Astrocyte of the spinal cord (primary cell): ENCODE results near the gene SMYD1.

ENCODE experiments used
- DNase-seq: peaks from one replicate; pipeline ENCODE4 v3.0.0; 2011; ENCODE audit warnings: low read depth, low spot score
- H3K4me3 ChIP-seq: 2 replicates; pipeline ENCODE4 v1.5.1; 2011; ENCODE audit warnings: low read depth, mild to moderate bottlenecking, low read length, moderate library complexity
- in situ Hi-C: cut with HindIII; loops from 2 replicates; pipeline ENCODE4 v1.10.0; 2017; ENCODE audit warnings: low sequenced_read_pairs
- TF ChIP-seq, protein P1 (sequence below): IDR thresholded peaks from 2 replicates; pipeline ENCODE4 v1.5.1; 2012; ENCODE audit warnings: low read depth, mild to moderate bottlenecking, low read length, inconsistent platforms

The SMYD1 gene

DNA sequence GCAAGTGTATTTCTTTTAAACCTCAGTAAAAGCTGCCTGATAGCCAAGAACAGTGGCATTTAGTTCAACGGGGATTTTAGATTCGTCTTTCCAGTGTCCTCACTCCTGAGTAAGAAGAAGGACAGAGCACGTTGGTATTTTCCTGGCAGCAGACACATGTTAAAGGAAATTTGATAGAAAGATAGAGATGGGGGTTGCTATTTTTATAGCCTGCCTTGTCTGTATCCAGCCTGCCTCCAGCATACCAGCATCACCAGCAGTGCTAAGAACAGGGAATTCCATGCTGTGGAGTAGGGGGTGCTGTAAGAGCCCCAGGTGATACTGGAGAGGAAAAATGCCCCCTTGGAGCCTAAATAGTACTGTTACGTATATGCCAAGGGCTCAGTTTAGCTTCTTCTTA is 1.1 kb upstream of the SMYD1 start:
- no peak overlapping the region for H3K4me3 ChIP-seq
- TF ChIP-seq, protein P1, sequence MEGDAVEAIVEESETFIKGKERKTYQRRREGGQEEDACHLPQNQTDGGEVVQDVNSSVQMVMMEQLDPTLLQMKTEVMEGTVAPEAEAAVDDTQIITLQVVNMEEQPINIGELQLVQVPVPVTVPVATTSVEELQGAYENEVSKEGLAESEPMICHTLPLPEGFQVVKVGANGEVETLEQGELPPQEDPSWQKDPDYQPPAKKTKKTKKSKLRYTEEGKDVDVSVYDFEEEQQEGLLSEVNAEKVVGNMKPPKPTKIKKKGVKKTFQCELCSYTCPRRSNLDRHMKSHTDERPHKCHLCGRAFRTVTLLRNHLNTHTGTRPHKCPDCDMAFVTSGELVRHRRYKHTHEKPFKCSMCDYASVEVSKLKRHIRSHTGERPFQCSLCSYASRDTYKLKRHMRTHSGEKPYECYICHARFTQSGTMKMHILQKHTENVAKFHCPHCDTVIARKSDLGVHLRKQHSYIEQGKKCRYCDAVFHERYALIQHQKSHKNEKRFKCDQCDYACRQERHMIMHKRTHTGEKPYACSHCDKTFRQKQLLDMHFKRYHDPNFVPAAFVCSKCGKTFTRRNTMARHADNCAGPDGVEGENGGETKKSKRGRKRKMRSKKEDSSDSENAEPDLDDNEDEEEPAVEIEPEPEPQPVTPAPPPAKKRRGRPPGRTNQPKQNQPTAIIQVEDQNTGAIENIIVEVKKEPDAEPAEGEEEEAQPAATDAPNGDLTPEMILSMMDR, result no peak
- no peak for DNase-seq
- in situ Hi-C loops, result no loop called here

DNA sequence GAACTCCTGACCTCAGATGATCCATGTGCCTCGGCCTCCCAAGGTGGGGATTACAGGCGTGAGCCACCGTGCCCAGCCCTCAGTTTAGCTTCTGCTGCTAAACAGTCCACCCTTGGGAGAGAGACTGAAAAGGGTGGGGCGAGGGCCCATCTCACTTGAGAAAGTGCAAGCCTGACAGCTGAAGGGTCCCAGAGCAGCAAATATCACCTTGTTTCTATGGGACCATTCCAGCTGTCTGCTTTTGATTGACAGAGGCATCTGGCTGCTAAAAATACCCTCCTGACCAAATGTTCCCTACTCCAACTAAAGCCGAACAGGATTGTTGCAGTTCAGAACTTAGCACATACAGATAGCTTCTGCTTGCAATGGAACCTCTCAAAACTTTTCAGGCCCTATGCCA is 436 bp upstream of the SMYD1 start:
- in situ Hi-C loops, result no loop called here
- no peak for DNase-seq
- no peak overlapping the region for H3K4me3 ChIP-seq
- TF ChIP-seq, protein P1, result no peak

DNA sequence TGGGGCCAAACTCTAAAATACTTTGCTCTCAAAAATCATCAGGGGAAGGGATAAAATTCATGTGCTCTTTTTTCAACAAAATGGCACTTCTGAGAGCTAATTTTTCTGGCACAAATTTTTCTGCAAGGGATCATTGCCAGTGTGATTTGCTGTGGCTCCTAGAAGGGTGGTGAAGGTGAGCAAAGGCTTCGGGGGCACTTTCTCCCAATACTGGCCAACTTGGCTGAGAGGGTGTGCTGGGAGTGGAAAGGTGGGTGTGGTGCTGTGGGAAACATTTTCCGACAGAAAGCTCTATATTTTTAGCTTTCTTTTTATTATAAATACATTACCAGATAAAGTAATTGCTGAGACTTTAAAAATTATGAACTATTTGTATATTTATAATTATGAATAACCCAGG is 419 bp downstream of the SMYD1 start:
- TF ChIP-seq, protein P1, result no peak
- no peak overlapping the region for H3K4me3 ChIP-seq
- in situ Hi-C loops, result no loop called here
- no peak for DNase-seq

DNA sequence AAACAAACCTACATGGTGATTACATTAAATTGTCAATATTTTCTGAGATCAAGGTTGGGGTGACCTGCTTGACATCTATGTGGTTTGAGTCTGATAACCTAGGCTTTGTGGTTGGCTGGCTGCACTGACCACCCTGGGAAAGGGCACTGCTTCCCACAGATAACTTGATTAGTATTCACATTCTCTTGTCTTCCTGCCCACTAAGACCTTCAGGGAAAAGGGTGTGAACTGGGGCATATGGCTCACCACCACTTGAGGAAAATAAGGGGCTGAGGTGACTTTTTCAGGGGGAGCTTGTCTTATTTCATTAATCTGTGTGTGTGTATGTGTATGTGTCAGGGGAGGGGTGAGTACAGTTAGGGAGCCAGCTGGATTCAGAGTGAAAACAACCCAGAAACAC is 1.5 kb downstream of the SMYD1 start:
- no peak overlapping the region for H3K4me3 ChIP-seq
- in situ Hi-C loops, result no loop called here
- DNase-seq, result no peak
- TF ChIP-seq, protein P1, result no peak

DNA sequence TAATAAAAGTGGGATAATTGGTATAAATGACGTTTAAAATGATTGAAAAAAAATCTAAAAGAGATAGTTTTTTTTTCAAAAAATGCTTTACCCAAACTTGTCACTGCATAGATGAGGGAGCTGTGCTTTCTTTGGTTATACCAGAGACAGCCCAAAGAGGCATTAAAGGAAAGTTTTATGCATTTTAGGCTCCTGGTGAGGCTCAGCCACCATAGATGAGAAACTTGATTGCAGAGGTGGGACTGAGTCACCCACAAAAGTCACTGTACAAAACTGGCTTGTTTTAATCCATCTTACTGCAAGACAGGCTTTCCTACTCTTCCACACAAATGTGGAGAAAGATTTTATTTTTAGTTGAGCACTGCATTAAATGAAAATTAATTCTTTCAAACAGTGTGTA is 2.4 kb downstream of the SMYD1 start:
- TF ChIP-seq, protein P1, result no peak
- DNase-seq, result no peak
- H3K4me3 ChIP-seq, result no peak overlapping the region
- in situ Hi-C loops, result no loop called here

DNA sequence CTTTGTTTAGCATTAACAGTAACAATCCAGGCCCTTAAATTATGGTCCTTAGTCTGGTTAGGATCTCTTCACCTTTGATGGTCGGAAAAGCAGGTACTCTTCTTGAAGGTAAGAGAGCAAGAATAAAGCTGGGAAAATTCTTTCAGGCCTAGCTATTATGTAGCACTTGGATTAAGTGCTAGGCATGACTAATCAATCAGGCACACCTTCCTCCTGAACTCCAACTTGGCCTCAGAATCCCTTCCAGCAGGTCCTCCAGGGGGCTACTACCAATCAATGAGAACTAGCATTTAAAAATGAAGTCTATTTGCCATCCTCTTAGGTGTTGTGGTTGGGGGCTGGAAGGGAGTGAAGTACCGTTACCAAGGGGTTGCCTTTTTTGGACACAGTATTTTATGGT is 3.7 kb downstream of the SMYD1 start:
- H3K4me3 ChIP-seq, result no peak overlapping the region
- in situ Hi-C loops, result no loop called here
- TF ChIP-seq, protein P1, result no peak
- no peak for DNase-seq

DNA sequence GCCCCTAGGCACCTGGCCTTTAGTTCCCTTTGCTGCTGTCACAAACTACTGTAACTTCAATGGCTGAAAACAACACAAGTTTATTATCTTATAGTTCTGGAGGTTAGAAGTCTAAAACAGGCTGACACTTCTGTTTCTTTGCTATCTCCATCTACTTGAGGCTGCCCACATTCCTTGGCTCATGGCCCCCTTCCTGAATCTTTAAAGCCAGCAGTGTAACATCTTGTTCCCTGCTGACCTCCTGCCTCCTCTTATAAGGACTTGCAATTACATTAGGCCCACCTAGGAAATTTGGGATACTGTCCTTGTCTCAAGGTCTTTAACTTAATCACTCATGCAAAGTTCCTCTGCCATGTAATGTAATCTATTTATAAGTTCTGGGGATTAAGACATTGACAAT is 6.5 kb downstream of the SMYD1 start:
- in situ Hi-C loops, result no loop called here
- DNase-seq, result no peak
- H3K4me3 ChIP-seq, result no peak overlapping the region
- TF ChIP-seq, protein P1, result no peak
